Measurements from ENCODE around the gene CBX8.

Gene CBX8

GRCh38 chr17:79785017-79785899, 11.6 kb downstream of the CBX8 start:
- Histone ChIP-seq H3K4me3 (ENCODE audit: low read length) (no peak overlapping the region), H3K27ac (ENCODE audit: low read length) (no peak overlapping the region), H4K20me1 (ENCODE audit: insufficient read depth, low read length) (peaks cover 5% of the 10 kb centered on the region), H3K9me3 (ENCODE audit: insufficient read depth, low read length) (no peaks in the 10 kb centered on the region), H3K27me3 (ENCODE audit: low read depth, low read length) (no peaks in the 10 kb centered on the region), H2AFZ (ENCODE audit: low read depth, low read length) (no peak overlapping the region), H3K9ac (ENCODE audit: low read length) (no peak overlapping the region), H3K4me2 (ENCODE audit: low read length) (no peak overlapping the region), H3K36me3 (replicated peaks; ENCODE audit: low read depth, low read length) (peaks cover 33% of the 10 kb centered on the region), H3K79me2 (ENCODE audit: low read length) (no peaks in the 10 kb centered on the region), H3K4me1 (ENCODE audit: low read length) (no peaks in the 10 kb centered on the region)
- TF ChIP-seq CTCF (IDR thresholded peaks at IDR 0.05; ENCODE audit: low read depth, low read length), result no peak
- TF ChIP-seq EZH2phosphoT487 (IDR thresholded peaks at IDR 0.05; ENCODE audit: low read depth), result no peak

GRCh38 chr17:79784353-79785016, 12.4 kb downstream of the CBX8 start:
- Histone ChIP-seq H3K36me3 (replicated peaks; ENCODE audit: low read depth, low read length) (peaks cover 40% of the 10 kb centered on the region), H4K20me1 (ENCODE audit: insufficient read depth, low read length) (peaks cover 11% of the 10 kb centered on the region)

GRCh38 chr17:79783891-79784290, 13.0 kb downstream of the CBX8 start:
- H2AFZ ChIP-seq (ENCODE audit: low read depth, low read length), result no peak overlapping the region
- H4K20me1 ChIP-seq (ENCODE audit: insufficient read depth, low read length), result peaks cover 16% of the 10 kb centered on the region
- H3K27me3 ChIP-seq (ENCODE audit: low read depth, low read length), result no peaks in the 10 kb centered on the region
- TF ChIP-seq EZH2phosphoT487 (IDR thresholded peaks at IDR 0.05; ENCODE audit: low read depth) (no peak), CTCF (IDR thresholded peaks at IDR 0.05; ENCODE audit: low read depth, low read length) (no peak)
- H3K4me3 ChIP-seq (ENCODE audit: low read length), result no peak overlapping the region
- H3K4me2 ChIP-seq (ENCODE audit: low read length), result no peak overlapping the region
- no peaks in the 10 kb centered on the region for H3K9me3 ChIP-seq (ENCODE audit: insufficient read depth, low read length)
- H3K79me2 ChIP-seq (ENCODE audit: low read length), result peaks cover 9% of the 10 kb centered on the region
- H3K4me1 ChIP-seq (ENCODE audit: low read length), result peaks cover 6% of the 10 kb centered on the region
- peaks cover 42% of the 10 kb centered on the region for H3K36me3 ChIP-seq (replicated peaks; ENCODE audit: low read depth, low read length)
- H3K9ac ChIP-seq (ENCODE audit: low read length), result no peak overlapping the region
- no peak overlapping the region for H3K27ac ChIP-seq (ENCODE audit: low read length)

More at GRCh38 chr17:79784353-79785016, 12.4 kb downstream of the CBX8 start:
- TF ChIP-seq EZH2phosphoT487 (IDR thresholded peaks at IDR 0.05; ENCODE audit: low read depth) (no peak), CTCF (IDR thresholded peaks at IDR 0.05; ENCODE audit: low read depth, low read length) (no peak)
- no peaks in the 10 kb centered on the region for H3K9me3 ChIP-seq (ENCODE audit: insufficient read depth, low read length)
- H3K9ac ChIP-seq (ENCODE audit: low read length), result no peak overlapping the region
- peaks cover 4% of the 10 kb centered on the region for H3K79me2 ChIP-seq (ENCODE audit: low read length)
- H3K4me3 ChIP-seq (ENCODE audit: low read length), result no peak overlapping the region
- no peak overlapping the region for H3K27ac ChIP-seq (ENCODE audit: low read length)
- no peak overlapping the region for H3K4me2 ChIP-seq (ENCODE audit: low read length)
- no peaks in the 10 kb centered on the region for H3K4me1 ChIP-seq (ENCODE audit: low read length)
- no peaks in the 10 kb centered on the region for H3K27me3 ChIP-seq (ENCODE audit: low read depth, low read length)
- no peak overlapping the region for H2AFZ ChIP-seq (ENCODE audit: low read depth, low read length)

Measured in OCI-LY3 (cell line).